Measurements from ENCODE around the gene SAMD14. TPM values are rescaled to one million over a fixed set of nuclear protein-coding genes. Genes with fewer than 3 reads are reported as not detected.

SAMD14 gene
- total RNA-seq, 1 experiment from 2014 or later: 0.24 TPM

- DNase-seq (ENCODE audit: low read depth): no peak
Observed at GRCh38 chr17:50096092-50096491, 33.9 kb downstream of the SAMD14 start.

- no peak for DNase-seq (ENCODE audit: low read depth)
Observed at GRCh38 chr17:50095626-50096037, 34.3 kb downstream of the SAMD14 start.

- DNase-seq (ENCODE audit: low read depth): peak; percentile 92
Observed at GRCh38 chr17:50094753-50095619, 35.0 kb downstream of the SAMD14 start, which contains the start of gene PDK2. Gene PDK2, plus strand, starts transcription at chr17:50095351. Its CDS starts 85 bp downstream, at chr17:50095436.

GRCh38 chr17:50094243-50094752, 35.7 kb downstream of the SAMD14 start:
- DNase-seq (ENCODE audit: low read depth): peak; percentile 78

GRCh38 chr17:50093807-50094206, 36.2 kb downstream of the SAMD14 start:
- no peak for DNase-seq (ENCODE audit: low read depth)

GRCh38 chr17:50093246-50093645, 36.7 kb downstream of the SAMD14 start:
- DNase-seq (ENCODE audit: low read depth): no peak

- no peak for DNase-seq (ENCODE audit: low read depth)
Observed at GRCh38 chr17:50091918-50092285, 38.1 kb downstream of the SAMD14 start.

- no peak for DNase-seq (ENCODE audit: low read depth)
Observed at GRCh38 chr17:50090971-50091917, 38.7 kb downstream of the SAMD14 start.

- DNase-seq (ENCODE audit: low read depth): no peak
Observed at GRCh38 chr17:50090071-50090470, 39.9 kb downstream of the SAMD14 start.

GRCh38 chr17:50088952-50089825, 40.8 kb downstream of the SAMD14 start:
- DNase-seq (ENCODE audit: low read depth): no peak

GRCh38 chr17:50087912-50088405, 42.0 kb downstream of the SAMD14 start:
- DNase-seq (ENCODE audit: low read depth): no peak

GRCh38 chr17:50087246-50087911, 42.6 kb downstream of the SAMD14 start:
- peak; percentile 61 for DNase-seq (ENCODE audit: low read depth)

GRCh38 chr17:50081757-50082156, 48.2 kb downstream of the SAMD14 start:
- no peak for DNase-seq (ENCODE audit: low read depth)

GRCh38 chr17:50080827-50081226, 49.1 kb downstream of the SAMD14 start:
- no peak for DNase-seq (ENCODE audit: low read depth)

- DNase-seq (ENCODE audit: low read depth): no peak
Observed at GRCh38 chr17:50080096-50080480, 49.9 kb downstream of the SAMD14 start.

GRCh38 chr17:50079334-50080095, 50.4 kb downstream of the SAMD14 start:
- DNase-seq (ENCODE audit: low read depth): no peak

GRCh38 chr17:50078430-50078829, 51.5 kb downstream of the SAMD14 start:
- DNase-seq (ENCODE audit: low read depth): no peak

- DNase-seq (ENCODE audit: low read depth): no peak
Observed at GRCh38 chr17:50076591-50077235, 53.2 kb downstream of the SAMD14 start.

- DNase-seq (ENCODE audit: low read depth): no peak
Observed at GRCh38 chr17:50076221-50076590, 53.8 kb downstream of the SAMD14 start.
